M059J (cell line): ENCODE data around the gene HCST. TPM values are rescaled to one million over a fixed set of nuclear protein-coding genes. Genes with fewer than 3 reads are reported as not detected.
"Not testable (repeated sequence)": the region's sequence is repeated elsewhere in the genome, so short reads cannot be mapped to it uniquely, and the experiment has no call there.

ENCODE experiments used
- DNase-seq: peaks from one replicate; pipeline ENCODE4 v3.0.0-alpha.2; 2012; ENCODE audit warnings: low read depth
- total RNA-seq: library from RNA; depleted of rRNA; stranded (reverse); fragments of >200 nt; shearing (Covaris generic); gene quantifications from 2 replicates; pipeline ENCODE4 v1.2.3, GENCODE V29; 2014; rRNA removed

Gene HCST, protein sequence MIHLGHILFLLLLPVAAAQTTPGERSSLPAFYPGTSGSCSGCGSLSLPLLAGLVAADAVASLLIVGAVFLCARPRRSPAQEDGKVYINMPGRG
- total RNA-seq, result not detected in 2 replicates

DNA sequence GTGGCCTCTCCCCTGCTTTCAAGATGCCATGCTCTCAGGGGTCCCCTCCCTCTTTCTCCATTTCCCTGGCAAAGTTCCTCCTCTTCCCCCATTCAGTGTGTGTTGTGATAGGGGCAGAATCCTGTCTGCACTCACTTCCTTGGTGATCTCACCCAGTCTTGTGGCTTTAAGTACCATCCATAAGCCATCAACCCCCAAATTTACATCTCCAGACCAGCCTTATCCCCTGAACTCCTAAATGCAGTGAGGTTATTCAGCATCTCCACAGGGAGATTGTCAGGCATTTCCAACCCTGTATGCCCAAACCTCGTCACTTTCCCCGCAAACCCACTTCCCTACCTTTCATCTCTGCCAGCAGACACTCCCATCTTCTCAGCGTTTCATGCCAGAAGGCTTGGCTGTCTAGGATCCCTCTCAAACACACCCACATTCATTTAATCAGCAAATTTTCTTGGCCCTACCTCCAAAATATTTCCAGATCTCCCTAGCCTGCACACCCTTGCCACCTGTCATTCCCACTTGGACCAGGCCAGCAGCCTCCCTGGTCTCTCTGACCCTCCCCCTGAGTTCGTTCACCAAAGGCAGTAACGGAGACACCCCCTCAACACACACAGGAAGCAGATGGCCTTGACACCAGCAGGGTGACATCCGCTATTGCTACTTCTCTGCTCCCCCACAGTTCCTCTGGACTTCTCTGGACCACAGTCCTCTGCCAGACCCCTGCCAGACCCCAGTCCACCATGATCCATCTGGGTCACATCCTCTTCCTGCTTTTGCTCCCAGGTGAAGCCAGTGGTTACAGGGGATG lies at the start of gene HCST:
Gene HCST (plus strand): TSS at position 676 of the 808 bp plus-strand sequence. CDS start 65 bp downstream, at position 741.
- DNase-seq, result peak; percentile 73

DNA sequence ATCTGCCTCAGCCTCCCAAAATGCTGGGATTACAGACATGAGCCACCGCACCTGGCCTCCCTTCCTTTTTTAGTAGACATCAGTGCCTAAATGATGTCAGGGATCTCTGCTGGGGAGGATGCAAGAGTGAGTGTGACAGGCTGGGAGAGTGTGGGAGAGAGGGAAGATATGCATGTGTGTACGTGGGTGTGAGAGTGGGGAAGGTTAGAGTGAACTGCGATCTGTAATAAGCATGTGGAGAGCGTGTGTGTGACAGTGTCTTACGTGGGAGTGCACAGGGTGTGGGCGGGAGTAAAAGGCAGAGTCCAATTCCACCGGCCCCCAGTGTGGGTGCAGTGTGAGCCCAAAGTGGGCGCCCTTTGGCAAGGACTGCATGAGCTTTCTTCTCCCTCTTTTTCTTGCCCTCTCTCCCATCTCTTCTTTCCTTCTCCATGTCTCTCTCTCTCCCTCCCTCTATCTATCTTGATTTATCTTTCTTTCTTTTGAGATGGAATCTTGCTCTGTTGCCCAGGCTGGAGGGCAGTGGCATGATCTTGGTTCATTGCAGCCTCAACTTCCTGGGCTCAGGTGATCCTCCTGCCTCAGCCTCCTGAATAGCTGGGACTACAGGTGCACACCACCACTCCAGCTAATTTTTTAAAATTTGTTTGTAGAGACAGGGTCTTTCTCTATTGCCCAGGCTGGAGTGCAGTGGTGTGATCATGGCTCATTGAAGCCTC lies 49.1 kb upstream of the HCST start:
- no peak for DNase-seq

DNA sequence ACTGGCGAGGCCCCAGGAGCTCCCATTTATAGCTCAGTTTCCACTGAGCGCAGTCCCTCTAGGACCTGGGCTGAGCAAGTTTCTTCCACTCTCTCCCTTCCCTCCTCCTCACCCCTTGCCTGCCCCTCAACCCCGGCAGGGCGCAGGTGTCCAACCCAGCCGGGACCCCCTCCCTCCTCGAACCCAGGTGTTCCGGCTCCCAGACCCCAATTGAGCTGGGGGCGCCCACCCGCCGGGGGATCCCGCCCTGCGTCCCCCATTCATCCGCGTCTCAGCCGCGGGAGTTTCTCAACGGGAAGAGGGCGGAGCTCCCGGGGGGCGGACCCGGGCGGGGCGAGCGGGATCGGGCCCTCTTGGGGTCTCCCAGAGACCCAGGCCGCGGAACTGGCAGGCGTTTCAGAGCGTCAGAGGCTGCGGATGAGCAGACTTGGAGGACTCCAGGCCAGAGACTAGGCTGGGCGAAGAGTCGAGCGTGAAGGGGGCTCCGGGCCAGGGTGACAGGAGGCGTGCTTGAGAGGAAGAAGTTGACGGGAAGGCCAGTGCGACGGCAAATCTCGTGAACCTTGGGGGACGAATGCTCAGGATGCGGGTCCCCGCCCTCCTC lies 45.7 kb upstream of the HCST start, which contains the start of gene KIRREL2:
Gene KIRREL2 (plus strand): TSS at position 366 of the 604 bp plus-strand sequence. CDS start 209 bp downstream, at position 575.
- no peak for DNase-seq

DNA sequence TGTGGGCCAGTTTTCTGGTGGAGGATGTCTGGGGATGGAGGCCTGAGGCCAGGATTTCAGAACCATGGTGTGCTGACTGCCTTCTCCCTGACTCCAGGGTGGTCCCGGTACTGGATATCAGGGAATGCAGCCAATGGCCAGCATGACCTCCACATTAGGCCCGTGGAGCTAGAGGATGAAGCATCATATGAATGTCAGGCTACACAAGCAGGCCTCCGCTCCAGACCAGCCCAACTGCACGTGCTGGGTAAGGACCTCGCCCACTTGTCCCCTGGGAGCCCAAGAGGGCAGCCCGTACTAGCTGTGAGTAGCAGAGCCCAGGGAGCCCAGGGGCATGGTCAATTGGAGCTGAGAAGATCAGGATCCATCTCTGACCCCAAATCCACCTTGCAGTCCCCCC lies 44.0 kb upstream of the HCST start:
- no peak for DNase-seq

DNA sequence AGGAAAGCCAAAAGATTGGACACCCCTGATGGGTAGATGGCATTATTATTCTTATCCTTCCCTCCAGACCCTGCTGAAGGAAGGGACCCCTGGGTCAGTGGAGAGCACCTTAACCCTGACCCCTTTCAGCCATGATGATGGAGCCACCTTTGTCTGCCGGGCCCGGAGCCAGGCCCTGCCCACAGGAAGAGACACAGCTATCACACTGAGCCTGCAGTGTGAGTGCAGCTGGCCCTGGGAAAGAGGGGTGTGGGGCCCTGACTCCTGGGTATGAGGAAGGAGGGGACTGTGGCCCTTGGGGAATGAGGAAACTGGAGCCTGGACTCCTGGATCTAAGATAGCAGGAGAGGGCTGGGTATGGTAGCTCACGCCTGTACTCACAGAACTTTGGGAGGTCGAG lies 42.9 kb upstream of the HCST start:
- no peak for DNase-seq

DNA sequence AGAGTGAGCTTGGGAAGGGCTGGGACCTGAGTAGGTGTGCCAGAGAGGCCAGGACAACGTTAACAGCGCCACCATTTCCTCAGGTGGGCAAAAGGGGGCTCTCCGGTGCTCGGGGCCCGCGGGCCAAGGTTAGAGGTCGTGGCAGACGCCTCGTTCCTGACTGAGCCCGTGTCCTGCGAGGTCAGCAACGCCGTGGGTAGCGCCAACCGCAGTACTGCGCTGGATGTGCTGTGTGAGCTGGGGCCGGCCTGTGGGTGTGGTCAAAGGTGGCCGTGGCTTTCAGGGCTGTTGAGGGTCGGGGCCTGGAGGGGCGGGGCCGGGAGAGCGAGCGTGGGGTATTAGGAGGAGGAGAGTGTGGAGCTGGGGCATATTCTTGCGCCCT lies 41.9 kb upstream of the HCST start:
- DNase-seq, result no peak

DNA sequence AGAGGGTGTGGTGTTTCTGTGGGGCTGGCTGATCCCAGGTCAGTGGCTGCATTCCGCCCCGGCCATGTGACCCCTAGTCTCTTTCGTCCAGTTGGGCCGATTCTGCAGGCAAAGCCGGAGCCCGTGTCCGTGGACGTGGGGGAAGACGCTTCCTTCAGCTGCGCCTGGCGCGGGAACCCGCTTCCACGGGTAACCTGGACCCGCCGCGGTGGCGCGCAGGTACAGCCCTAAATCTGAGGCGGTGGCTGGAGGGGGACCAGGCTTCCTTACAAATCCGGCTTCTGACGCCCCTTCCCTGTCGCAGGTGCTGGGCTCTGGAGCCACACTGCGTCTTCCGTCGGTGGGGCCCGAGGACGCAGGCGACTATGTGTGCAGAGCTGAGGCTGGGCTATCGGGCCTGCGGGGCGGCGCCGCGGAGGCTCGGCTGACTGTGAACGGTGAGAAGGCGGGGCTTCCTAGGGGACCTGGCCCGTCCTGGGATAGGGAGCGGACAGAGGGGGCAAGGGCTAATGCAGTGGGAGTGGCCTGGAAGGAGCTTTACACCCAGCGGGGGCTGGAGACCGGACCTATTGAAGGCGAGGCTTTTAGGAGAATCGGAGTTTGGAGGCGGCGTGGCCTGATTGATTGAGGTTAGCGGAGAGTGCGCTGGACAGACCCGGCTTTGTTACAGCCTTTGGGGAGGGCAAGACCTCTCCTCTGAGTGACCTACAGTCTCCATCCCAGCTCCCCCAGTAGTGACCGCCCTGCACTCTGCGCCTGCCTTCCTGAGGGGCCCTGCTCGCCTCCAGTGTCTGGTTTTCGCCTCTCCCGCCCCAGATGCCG lies 41.3 kb upstream of the HCST start:
- DNase-seq, result no peak

DNA sequence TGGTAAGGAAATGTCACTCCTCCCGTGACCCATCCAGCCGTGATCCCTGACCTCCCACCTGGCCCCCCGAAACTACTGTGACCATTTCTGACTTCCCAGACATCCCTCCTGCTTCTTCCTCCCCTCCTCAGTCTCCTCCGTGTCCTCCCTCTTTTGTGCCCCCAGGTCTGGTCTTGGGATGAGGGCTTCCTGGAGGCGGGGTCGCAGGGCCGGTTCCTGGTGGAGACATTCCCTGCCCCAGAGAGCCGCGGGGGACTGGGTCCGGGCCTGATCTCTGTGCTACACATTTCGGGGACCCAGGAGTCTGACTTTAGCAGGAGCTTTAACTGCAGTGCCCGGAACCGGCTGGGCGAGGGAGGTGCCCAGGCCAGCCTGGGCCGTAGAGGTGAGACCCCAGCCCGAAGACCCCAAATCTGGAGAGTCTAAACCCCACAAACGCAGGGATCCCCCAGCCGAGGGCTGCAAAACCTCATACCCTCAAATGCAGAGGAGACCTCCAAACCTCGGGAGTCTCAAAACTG lies 40.6 kb upstream of the HCST start:
- no peak for DNase-seq

DNA sequence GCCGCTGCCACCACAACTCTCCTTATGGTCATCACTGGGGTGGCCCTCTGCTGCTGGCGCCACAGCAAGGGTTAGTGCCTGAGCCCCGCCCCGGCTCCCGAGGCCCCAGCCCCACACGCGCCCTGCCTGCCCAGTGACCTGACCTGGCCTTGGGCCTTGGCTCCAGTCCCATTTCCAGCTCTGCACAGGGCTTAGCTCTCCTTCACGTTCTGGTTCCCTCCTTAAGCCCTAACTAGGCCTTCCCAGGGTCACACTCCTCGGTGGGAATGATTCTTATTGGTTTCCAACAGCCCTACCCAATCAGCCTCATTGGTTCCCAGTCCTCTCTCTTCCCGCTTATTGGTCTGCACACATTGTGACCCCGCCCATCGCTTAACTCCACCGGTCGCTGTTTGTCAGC lies 39.8 kb upstream of the HCST start:
- DNase-seq, result no peak

DNA sequence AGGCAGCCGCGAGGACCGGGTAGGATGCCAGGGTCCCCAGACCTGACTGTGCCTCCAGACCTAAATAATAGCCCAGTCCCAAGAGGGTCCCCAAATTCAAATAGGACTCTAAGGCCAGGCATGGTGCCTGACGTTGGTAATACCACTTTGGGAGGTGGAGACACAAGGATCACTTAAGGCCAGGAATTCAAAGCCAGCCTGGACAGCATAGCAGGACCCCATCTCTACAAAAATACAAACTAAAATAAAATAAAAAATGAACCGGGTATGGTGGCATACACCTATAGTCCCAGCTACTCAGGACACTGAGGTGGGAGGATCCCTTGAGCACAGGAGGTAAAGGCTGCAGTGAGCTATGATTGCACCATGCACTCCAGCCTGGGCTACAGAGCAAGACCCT lies 39.3 kb upstream of the HCST start:
- DNase-seq, result no peak

DNA sequence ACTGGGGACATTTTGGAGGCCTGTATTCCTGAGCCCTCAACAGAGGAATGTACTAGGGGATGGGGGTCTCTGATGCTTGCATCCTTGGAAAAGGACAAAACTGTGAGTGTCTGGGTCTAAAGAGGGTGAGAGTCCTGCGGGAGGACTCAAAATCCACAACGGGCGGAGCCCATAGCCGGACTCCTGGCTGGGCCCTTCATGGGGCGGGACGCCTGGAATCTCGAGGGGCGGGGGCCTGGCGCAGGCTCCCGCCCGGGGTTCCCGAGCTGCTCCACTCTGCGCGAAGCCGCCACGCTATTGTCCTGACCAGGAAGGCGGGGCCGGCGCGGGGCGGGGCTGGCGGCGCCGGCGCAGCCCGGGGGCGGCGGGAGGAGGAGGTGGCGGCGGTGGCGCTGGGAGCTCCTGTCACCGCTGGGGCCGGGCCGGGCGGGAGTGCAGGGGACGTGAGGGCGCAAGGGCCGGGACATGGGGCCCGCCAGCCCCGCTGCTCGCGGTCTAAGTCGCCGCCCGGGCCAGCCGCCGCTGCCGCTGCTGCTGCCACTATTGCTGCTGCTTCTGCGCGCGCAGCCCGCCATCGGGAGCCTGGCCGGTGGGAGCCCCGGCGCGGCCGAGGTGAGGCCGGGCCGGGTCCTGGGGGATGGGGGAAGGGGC lies 34.0 kb upstream of the HCST start, which contains the start of gene APLP1:
Gene APLP1 (plus strand): TSS at position 403 of the 651 bp plus-strand sequence. CDS start 63 bp downstream, at position 466.
- DNase-seq, result peak; percentile 52

DNA sequence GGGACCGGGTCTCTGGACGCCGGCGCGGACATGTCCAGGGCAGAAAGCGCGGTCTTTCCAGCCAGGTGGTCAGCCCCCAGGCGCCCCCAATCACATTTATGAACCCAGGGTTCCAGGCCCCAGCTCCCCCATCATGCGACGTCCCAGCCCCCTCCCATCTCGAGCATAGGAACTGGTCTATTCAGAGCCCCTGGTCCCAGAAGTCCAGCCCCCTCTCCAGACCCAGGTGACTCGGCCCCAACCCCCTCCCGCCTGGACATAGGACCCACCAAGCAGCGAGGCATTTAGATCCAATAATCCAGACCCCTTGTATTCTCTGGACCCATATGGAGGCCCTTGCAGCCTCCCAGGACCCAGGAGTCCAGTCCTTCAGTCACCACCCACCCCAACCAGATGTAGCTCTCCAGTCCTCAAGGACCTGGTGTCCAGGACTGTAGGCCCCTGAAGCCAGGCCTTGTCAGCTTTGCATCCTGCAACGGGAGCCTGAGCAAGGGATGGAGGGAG lies 33.5 kb upstream of the HCST start:
- no peak for DNase-seq

DNA sequence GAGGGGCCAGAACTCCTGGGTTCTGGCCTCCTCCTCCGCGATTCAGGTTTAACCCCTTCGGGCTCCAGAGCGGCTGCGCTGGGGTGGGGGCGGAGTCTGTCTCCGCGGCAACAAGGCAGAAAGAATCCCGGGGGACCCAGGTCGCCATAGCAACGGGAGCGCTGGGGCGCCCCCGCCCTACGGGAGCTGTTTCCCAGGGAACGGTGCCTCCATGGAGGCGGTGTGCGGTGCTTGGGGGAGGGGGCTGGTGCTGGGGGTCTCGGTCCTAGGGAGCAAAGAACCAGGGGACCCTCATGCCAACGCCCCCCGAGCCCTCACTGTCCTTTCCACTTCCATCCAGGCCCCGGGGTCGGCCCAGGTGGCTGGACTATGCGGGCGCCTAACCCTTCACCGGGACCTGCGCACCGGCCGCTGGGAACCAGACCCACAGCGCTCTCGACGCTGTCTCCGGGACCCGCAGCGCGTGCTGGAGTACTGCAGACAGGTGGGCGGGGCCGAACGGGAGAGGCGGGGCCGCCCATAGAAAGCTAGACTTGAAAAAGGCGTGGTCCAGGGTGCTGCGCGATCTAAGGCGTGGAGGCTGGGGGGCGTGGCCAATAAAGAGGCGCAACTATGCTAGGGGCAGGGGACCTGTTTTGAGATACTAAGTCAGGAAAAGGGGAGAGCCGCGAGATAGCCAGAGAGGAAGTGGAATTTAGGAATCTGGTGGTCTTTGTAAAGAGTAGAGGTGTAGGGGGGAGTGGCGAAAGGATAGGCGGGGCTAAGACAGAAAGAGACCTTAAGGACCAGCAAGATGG lies 32.8 kb upstream of the HCST start:
- DNase-seq, result peak; percentile 49

DNA sequence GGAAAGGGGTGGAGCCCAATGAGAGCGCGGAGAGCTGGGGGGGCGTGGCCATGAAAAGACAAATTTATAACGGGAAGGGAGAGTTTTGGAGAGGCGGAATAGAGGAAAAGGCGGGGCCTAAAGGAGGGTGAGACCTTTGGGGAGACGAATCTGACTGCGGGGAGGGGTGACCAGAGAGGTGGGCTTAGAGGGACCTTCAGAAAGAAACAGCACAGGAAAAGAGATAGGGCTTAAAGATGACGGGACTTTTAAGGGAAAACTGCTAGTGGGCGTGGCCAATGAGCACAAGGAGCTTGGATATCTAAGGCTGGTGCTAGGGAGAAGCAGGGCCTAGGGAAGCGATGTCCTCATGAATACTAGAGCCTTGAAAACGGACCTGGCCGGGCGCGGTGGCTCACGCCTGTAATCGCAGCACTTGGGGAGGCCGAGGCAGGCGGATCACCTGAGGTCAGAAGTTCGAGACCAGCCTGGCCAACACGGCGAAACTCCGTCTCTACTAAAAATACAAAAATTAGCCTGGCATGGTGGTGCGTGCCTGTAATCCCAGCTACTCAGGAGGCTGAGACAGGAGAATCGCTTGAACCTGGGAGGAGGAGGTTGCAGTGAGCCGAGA lies 32.1 kb upstream of the HCST start:
- not testable (repeated sequence) for DNase-seq

DNA sequence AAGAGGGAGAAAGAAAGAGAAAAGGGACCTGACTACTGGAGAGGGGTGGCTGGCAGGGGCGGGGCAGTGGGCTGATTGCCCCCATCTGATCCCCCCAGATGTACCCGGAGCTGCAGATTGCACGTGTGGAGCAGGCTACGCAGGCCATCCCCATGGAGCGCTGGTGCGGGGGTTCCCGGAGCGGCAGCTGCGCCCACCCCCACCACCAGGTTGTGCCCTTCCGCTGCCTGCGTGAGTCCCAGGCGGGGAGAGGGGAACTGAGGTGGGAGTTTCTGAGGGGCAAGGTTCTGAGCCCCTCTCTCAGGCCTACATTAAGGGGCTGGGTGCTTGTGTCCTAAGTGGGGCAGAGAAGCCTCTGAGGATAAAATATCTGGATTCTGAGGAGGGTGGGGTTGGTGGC lies 31.5 kb upstream of the HCST start:
- no peak for DNase-seq

DNA sequence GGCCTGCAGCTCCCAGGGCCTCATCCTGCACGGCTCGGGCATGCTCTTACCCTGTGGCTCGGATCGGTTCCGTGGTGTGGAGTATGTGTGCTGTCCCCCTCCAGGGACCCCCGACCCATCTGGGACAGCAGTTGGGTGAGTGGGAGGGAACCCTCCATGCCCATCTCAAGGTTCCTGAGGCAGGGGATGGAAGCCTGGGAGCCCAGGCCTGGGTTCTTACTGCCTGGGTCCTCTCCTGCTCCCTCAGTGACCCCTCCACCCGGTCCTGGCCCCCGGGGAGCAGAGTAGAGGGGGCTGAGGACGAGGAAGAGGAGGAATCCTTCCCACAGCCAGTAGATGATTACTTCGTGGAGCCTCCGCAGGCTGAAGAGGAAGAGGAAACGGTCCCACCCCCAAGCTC lies 30.7 kb upstream of the HCST start:
- no peak for DNase-seq

DNA sequence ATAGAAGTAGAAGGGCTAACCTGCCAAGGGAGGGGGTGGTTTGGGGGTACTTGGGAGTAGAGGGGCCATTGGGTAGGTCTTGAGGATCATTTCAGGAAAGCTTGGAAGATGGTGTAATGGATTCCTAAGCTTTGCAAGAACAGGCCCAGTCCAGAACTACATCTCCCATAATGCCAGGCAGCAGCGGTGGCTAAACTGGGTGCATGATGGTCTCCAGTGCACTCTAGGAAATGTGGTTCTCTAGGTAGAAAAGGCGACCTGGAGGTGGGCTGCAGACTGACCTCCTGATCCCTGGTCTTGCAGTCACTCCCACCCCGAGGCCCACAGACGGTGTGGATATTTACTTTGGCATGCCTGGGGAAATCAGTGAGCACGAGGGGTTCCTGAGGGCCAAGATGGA lies 30.1 kb upstream of the HCST start:
- peak; percentile 12 for DNase-seq

DNA sequence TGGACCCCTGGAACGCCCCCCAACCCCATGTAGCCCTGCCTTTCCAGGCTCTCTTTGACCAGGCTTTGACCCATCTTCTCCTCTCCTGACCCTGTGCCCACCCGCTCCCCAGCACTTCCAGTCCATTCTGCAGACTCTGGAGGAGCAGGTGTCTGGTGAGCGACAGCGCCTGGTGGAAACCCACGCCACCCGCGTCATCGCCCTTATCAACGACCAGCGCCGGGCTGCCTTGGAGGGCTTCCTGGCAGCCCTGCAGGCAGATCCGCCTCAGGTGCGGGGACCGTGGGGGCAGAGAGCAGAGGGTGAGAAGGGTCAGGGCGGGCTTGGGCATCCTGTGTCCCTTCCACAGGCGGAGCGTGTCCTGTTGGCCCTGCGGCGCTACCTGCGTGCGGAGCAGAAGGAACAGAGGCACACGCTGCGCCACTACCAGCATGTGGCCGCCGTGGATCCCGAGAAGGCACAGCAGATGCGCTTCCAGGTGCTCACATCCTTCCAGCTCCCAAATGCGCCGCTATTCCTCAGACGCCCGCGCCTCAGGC lies 27.9 kb upstream of the HCST start:
- no peak for DNase-seq

DNA sequence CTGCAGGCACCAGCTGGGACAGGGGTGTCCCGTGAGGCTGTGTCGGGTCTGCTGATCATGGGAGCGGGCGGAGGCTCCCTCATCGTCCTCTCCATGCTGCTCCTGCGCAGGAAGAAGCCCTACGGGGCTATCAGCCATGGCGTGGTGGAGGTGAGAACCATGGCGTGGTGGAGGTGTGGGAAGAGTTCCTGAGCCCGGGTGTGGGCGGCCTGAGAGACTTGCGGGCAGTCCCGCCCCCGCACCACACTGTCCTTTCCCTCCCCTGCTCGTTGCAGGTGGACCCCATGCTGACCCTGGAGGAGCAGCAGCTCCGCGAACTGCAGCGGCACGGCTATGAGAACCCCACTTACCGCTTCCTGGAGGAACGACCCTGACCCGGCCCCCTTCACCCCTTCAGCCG lies 23.3 kb upstream of the HCST start:
- no peak for DNase-seq
